ENCODE results near the gene PSPN. TPM values are rescaled to one million over a fixed set of nuclear protein-coding genes. Genes with fewer than 3 reads are reported as not detected.
A peak's percentile ranks its signal among the peaks of the same experiment; 100 is the strongest.

PSPN gene
- total RNA-seq, 2 donors from 2014 or later = 1.4 to 2.8 TPM

- Histone ChIP-seq H3K27me3 (replicated peaks; ENCODE audit: insufficient read depth) (no peaks in the 10 kb centered on the region), H3K9me3 (no peaks in the 10 kb centered on the region), H3K36me3 (peaks cover 11% of the 10 kb centered on the region), H3K27ac (peak within 1 kb of the TSS; percentile 97 to 98), H3K4me3 (peak within 1 kb of the TSS; percentile 90), H3K4me1 (ENCODE audit: control insufficient read depth in 1 of 2, low read depth in 2 of 2) (peaks cover 7 to 25% of the 10 kb centered on the region in 2 donors)
- DNase-seq (ENCODE audit: low spot score) (peak; percentile 82), ATAC-seq (ENCODE audit: insufficient number of reproducible peaks, low FRiP score, low read depth) (peak; percentile 81)
- TF ChIP-seq CTCF (IDR thresholded peaks at IDR 0.05) = no peak
Measured at GRCh38 chr19:6393074-6393982, 17.6 kb upstream of the PSPN start, which contains the start of gene GTF2F1. Gene GTF2F1, minus strand, starts transcription at chr19:6393164. Its CDS starts 169 bp downstream, at chr19:6392995.

GRCh38 chr19:6392221-6393073 lies 16.7 kb upstream of the PSPN start:
- no peak for TF ChIP-seq CTCF (IDR thresholded peaks at IDR 0.05)
- no peak for DNase-seq (ENCODE audit: low spot score)
- Histone ChIP-seq H3K9me3 (no peaks in the 10 kb centered on the region), H3K4me3 (peak overlapping the region; percentile 90), H3K4me1 (ENCODE audit: control insufficient read depth in 1 of 2, low read depth in 2 of 2) (peaks cover 7 to 25% of the 10 kb centered on the region in 2 donors), H3K27me3 (replicated peaks; ENCODE audit: insufficient read depth) (no peaks in the 10 kb centered on the region), H3K36me3 (peaks cover 19% of the 10 kb centered on the region), H3K27ac (peak overlapping the region; percentile 97 to 98)
- no peak for ATAC-seq (ENCODE audit: insufficient number of reproducible peaks, low FRiP score, low read depth)

GRCh38 chr19:6387372-6387771 lies 11.6 kb upstream of the PSPN start:
- no peak overlapping the region for H3K4me3 ChIP-seq
- H3K36me3 ChIP-seq = peaks cover 51% of the 10 kb centered on the region
- TF ChIP-seq CTCF (IDR thresholded peaks at IDR 0.05) = no peak

GRCh38 chr19:6384381-6384780 lies 8.6 kb upstream of the PSPN start:
- TF ChIP-seq CTCF (IDR thresholded peaks at IDR 0.05) = no peak
- DNase-seq (ENCODE audit: low spot score) (no peak), ATAC-seq (ENCODE audit: insufficient number of reproducible peaks, low FRiP score, low read depth) (no peak)
- Histone ChIP-seq H3K36me3 (peaks cover 78% of the 10 kb centered on the region), H3K27me3 (replicated peaks; ENCODE audit: insufficient read depth) (no peaks in the 10 kb centered on the region), H3K4me1 (ENCODE audit: control insufficient read depth in 1 of 2, low read depth in 2 of 2) (no peaks in the 10 kb centered on the region), H3K27ac (no peak overlapping the region), H3K9me3 (no peaks in the 10 kb centered on the region), H3K4me3 (no peak overlapping the region)

More at GRCh38 chr19:6387372-6387771, 11.6 kb upstream of the PSPN start:
- Histone ChIP-seq H3K9me3 (no peaks in the 10 kb centered on the region), H3K27ac (no peak overlapping the region), H3K4me1 (ENCODE audit: control insufficient read depth in 1 of 2, low read depth in 2 of 2) (peaks cover 4 to 13% of the 10 kb centered on the region in 2 donors), H3K27me3 (replicated peaks; ENCODE audit: insufficient read depth) (no peaks in the 10 kb centered on the region)
- DNase-seq (ENCODE audit: low spot score) (no peak), ATAC-seq (ENCODE audit: insufficient number of reproducible peaks, low FRiP score, low read depth) (no peak)

- ATAC-seq (ENCODE audit: insufficient number of reproducible peaks, low FRiP score, low read depth) (no peak), DNase-seq (ENCODE audit: low spot score) (no peak)
- no peak overlapping the region for H3K4me3 ChIP-seq
- H3K27me3 ChIP-seq (replicated peaks; ENCODE audit: insufficient read depth) = no peaks in the 10 kb centered on the region
- peaks cover 0 to 4% of the 10 kb centered on the region in 2 donors for H3K4me1 ChIP-seq (ENCODE audit: control insufficient read depth in 1 of 2, low read depth in 2 of 2)
- H3K27ac ChIP-seq = no peak overlapping the region
- TF ChIP-seq CTCF (IDR thresholded peaks at IDR 0.05) = no peak
- H3K9me3 ChIP-seq = no peaks in the 10 kb centered on the region
- H3K36me3 ChIP-seq = peaks cover 69% of the 10 kb centered on the region
Measured at GRCh38 chr19:6383188-6383587, 7.5 kb upstream of the PSPN start.

All from thoracic aorta (tissue), 2 donors.